ENCODE results near the gene LRRC42.
"Not testable (repeated sequence)": the region's sequence is repeated elsewhere in the genome, so short reads cannot be mapped to it uniquely, and the experiment has no call there.

The LRRC42 gene

DNA sequence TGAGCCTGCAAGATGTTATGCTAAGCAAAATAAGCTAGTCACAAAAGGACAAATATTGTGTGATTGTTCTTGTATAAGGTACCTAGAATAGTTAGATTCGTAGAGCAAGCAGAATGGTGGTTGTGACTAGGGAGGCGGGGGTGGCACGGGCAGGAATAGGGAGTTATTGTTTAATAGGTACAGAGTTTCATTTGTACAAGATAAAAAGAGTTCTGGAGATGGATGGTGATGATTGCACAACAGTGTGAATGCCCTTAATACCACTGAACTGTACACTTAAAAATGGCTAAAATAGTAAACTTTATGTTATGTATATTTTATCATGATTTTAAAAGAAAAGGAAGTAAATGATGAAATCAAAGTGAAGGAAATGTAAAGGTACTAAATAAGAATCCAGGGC is 20.6 kb downstream of the LRRC42 start:
- Histone ChIP-seq H3K9me3 (ENCODE audit: control insufficient read depth, low read length) (no peaks in the 10 kb centered on the region), H3K36me3 (ENCODE audit: control insufficient read depth, insufficient read depth, low read length) (peaks cover 22% of the 10 kb centered on the region)

DNA sequence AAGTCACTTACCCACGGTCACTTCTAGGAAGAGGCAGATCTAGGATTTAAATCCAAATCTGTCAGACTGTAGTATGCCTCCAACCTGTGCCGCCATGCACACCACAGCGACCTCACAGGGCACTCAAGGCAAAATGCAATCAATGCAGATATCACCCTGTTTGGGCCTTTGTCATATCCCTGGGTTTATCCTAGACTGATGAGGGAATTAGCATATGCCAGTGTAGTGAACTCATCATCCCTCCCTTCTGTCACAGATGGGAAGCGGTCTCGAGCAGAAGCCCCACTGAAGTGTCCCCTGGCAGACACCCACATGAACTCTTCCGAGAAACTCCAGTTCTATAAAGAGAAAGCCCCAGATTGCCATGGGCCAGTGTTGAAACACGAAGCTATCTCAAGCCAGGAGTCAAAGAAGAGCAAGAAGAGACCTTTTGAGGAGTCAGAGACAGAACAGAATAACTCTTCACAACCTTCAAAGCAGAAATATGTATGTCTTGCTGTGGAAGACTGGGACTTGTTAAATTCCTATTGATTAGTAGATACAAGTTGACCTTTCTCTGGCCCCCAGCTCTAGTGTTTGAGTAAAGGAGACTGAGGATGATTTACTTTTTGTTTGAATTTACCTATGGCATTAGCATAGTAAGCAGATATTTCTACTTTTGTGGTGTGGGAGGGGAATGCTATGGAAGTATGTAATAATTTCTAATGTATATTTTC is 21.4 kb downstream of the LRRC42 start:
- H3K27ac ChIP-seq (ENCODE audit: insufficient read depth, low read length, poor library complexity, severe bottlenecking) = no peak overlapping the region
- no peaks in the 10 kb centered on the region for H3K9me3 ChIP-seq (ENCODE audit: control insufficient read depth, low read length)
- no peak overlapping the region for H3K4me3 ChIP-seq (ENCODE audit: insufficient read depth, low read depth, low read length, poor library complexity, severe bottlenecking)
- no peak for DNase-seq
- no peaks in the 10 kb centered on the region for H3K4me1 ChIP-seq (ENCODE audit: control insufficient read depth, insufficient read depth, low read length, poor library complexity, severe bottlenecking)
- peaks cover 15% of the 10 kb centered on the region for H3K36me3 ChIP-seq (ENCODE audit: control insufficient read depth, insufficient read depth, low read length)
- H3K27me3 ChIP-seq (replicated peaks; ENCODE audit: control insufficient read depth, insufficient read depth, low read length, poor library complexity, severe bottlenecking) = no peaks in the 10 kb centered on the region

More for the DNA sequence above, 20.6 kb downstream of the LRRC42 start:
- no peak overlapping the region for H3K27ac ChIP-seq (ENCODE audit: insufficient read depth, low read length, poor library complexity, severe bottlenecking)
- no peak overlapping the region for H3K4me3 ChIP-seq (ENCODE audit: insufficient read depth, low read depth, low read length, poor library complexity, severe bottlenecking)
- no peak for DNase-seq
- no peaks in the 10 kb centered on the region for H3K27me3 ChIP-seq (replicated peaks; ENCODE audit: control insufficient read depth, insufficient read depth, low read length, poor library complexity, severe bottlenecking)
- H3K4me1 ChIP-seq (ENCODE audit: control insufficient read depth, insufficient read depth, low read length, poor library complexity, severe bottlenecking) = no peaks in the 10 kb centered on the region

DNA sequence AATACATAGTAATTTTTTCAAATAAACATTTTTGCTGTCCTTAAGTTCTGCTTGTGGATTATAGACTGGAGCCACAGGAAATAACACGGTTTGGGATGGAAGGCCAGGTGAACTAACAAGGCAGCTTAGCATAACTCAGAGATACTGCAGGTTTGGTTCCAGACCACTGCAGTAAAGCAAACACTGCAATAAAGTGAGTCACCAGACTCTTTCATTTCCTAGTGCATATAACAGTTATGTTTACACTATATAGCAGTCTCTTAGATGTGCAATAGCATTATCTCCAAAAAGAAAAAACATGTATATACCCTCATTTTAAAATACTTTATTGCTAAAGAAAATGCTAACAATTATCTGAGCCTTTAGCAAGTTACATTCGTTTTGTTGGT is 22.0 kb downstream of the LRRC42 start:
- H3K36me3 ChIP-seq (ENCODE audit: control insufficient read depth, insufficient read depth, low read length) = peaks cover 10% of the 10 kb centered on the region
- no peaks in the 10 kb centered on the region for H3K9me3 ChIP-seq (ENCODE audit: control insufficient read depth, low read length)
- no peak for DNase-seq
- no peak overlapping the region for H3K27ac ChIP-seq (ENCODE audit: insufficient read depth, low read length, poor library complexity, severe bottlenecking)
- H3K4me3 ChIP-seq (ENCODE audit: insufficient read depth, low read depth, low read length, poor library complexity, severe bottlenecking) = no peak overlapping the region
- no peaks in the 10 kb centered on the region for H3K27me3 ChIP-seq (replicated peaks; ENCODE audit: control insufficient read depth, insufficient read depth, low read length, poor library complexity, severe bottlenecking)
- no peaks in the 10 kb centered on the region for H3K4me1 ChIP-seq (ENCODE audit: control insufficient read depth, insufficient read depth, low read length, poor library complexity, severe bottlenecking)

DNA sequence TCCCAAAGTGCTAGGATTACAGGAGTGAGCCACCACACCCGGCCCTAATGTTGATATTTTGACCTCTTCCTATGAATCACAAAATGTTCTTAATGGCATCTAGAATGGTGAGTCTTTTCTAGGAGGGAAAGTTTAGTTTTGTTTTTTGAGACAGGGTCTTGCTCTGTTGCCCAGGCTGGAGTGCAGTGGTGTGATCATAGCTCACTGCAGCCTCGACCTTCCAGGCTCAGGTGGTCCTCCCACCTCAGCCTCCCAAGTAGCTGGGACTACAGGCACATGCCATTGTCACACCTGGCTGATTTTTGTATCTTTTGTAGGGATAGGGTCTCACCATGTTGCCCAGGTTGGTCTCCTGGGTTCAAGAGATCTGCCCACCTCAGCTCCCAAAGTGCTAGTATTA is 23.2 kb downstream of the LRRC42 start:
- not testable (repeated sequence) for H3K4me1 ChIP-seq (ENCODE audit: control insufficient read depth, insufficient read depth, low read length, poor library complexity, severe bottlenecking); H3K36me3 ChIP-seq (ENCODE audit: control insufficient read depth, insufficient read depth, low read length); H3K4me3 ChIP-seq (ENCODE audit: insufficient read depth, low read depth, low read length, poor library complexity, severe bottlenecking); H3K27ac ChIP-seq (ENCODE audit: insufficient read depth, low read length, poor library complexity, severe bottlenecking); DNase-seq; H3K9me3 ChIP-seq (ENCODE audit: control insufficient read depth, low read length); H3K27me3 ChIP-seq (replicated peaks; ENCODE audit: control insufficient read depth, insufficient read depth, low read length, poor library complexity, severe bottlenecking)

DNA sequence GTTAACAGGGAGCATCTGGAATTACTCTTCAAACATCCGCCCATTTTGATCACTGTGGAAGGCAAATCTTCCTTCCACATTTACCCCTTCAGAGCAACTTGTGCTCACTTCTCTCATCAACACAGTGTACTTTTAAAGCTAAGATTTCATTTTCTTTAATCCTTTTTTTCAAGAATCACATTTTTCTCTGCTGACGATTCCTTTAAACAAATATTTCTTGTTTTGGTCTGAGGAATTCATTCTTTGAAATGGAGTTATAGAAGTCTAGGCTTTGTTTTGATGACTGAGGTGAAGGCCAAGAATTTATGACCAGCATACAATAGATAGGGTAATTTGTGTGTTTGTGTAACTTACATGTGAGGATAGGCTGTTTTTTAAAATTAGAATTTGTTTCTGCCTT is 25.6 kb downstream of the LRRC42 start:
- no peak overlapping the region for H3K4me3 ChIP-seq (ENCODE audit: insufficient read depth, low read depth, low read length, poor library complexity, severe bottlenecking)
- no peak for DNase-seq
- no peaks in the 10 kb centered on the region for H3K9me3 ChIP-seq (ENCODE audit: control insufficient read depth, low read length)
- no peak overlapping the region for H3K27ac ChIP-seq (ENCODE audit: insufficient read depth, low read length, poor library complexity, severe bottlenecking)
- H3K36me3 ChIP-seq (ENCODE audit: control insufficient read depth, insufficient read depth, low read length) = peaks cover 10% of the 10 kb centered on the region
- no peaks in the 10 kb centered on the region for H3K27me3 ChIP-seq (replicated peaks; ENCODE audit: control insufficient read depth, insufficient read depth, low read length, poor library complexity, severe bottlenecking)
- no peaks in the 10 kb centered on the region for H3K4me1 ChIP-seq (ENCODE audit: control insufficient read depth, insufficient read depth, low read length, poor library complexity, severe bottlenecking)

DNA sequence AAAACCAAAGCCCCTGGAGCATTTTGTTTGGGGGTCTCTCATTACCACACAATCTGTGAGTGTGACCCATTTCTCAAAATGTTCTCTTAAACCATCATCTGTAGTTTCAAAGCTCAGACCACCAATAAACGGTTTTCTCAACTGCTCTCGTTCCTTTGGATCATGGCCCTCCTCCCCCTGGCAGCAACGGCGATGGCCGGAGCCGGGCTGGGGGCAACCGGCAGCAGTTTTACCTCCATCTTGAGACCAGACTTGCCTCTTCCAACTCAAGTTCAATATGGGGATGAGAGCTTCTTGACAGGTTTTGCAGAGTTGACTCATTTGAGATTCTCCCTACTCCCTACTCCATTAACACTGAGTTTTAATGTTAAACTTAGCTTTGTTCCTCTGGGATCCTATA is 29.7 kb downstream of the LRRC42 start:
- no peaks in the 10 kb centered on the region for H3K4me1 ChIP-seq (ENCODE audit: control insufficient read depth, insufficient read depth, low read length, poor library complexity, severe bottlenecking)
- no peak for DNase-seq
- H3K36me3 ChIP-seq (ENCODE audit: control insufficient read depth, insufficient read depth, low read length) = no peaks in the 10 kb centered on the region
- no peaks in the 10 kb centered on the region for H3K27me3 ChIP-seq (replicated peaks; ENCODE audit: control insufficient read depth, insufficient read depth, low read length, poor library complexity, severe bottlenecking)
- no peak overlapping the region for H3K27ac ChIP-seq (ENCODE audit: insufficient read depth, low read length, poor library complexity, severe bottlenecking)
- no peaks in the 10 kb centered on the region for H3K9me3 ChIP-seq (ENCODE audit: control insufficient read depth, low read length)
- no peak overlapping the region for H3K4me3 ChIP-seq (ENCODE audit: insufficient read depth, low read depth, low read length, poor library complexity, severe bottlenecking)

DNA sequence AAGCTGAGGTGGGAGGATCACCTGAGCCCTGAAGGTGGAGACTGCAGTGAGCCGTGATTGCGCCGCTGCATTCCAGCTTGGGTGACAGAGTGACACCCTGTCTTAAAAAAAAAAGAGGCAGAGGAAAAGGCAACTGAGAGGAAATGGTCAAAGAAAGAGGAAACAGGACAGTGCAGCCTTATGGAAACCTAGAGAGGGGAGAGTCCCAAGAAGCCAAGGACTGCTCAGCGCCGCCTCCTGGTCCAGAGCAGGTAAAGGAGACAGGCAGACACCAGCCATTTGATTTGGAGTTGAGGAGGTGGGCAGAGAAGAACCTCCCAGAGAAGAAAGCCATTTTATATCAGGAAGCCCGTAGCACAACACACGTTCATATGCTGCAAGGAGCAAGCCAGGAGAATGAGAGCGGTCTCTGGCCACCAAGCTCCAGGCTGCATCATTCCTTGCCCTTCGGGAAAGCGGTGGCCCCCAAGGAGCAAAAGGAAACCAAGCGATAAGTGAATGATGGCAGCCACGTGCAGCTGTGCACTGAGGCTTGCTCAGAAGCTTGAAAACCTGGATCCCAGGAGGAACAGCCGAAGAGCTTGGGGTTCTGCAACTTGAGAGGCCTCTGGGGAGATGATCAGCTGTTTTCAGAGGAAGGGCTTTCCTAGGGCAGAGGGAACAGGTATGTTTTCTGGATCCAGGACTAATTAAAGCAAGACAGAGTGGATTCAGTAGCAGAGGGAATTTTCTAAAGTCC is 33.7 kb downstream of the LRRC42 start:
- Histone ChIP-seq H3K4me1 (ENCODE audit: control insufficient read depth, insufficient read depth, low read length, poor library complexity, severe bottlenecking) (no peaks in the 10 kb centered on the region), H3K27ac (ENCODE audit: insufficient read depth, low read length, poor library complexity, severe bottlenecking) (no peak overlapping the region), H3K4me3 (ENCODE audit: insufficient read depth, low read depth, low read length, poor library complexity, severe bottlenecking) (no peak overlapping the region), H3K36me3 (ENCODE audit: control insufficient read depth, insufficient read depth, low read length) (no peaks in the 10 kb centered on the region), H3K9me3 (ENCODE audit: control insufficient read depth, low read length) (no peaks in the 10 kb centered on the region), H3K27me3 (replicated peaks; ENCODE audit: control insufficient read depth, insufficient read depth, low read length, poor library complexity, severe bottlenecking) (no peaks in the 10 kb centered on the region)
- no peak for DNase-seq

DNA sequence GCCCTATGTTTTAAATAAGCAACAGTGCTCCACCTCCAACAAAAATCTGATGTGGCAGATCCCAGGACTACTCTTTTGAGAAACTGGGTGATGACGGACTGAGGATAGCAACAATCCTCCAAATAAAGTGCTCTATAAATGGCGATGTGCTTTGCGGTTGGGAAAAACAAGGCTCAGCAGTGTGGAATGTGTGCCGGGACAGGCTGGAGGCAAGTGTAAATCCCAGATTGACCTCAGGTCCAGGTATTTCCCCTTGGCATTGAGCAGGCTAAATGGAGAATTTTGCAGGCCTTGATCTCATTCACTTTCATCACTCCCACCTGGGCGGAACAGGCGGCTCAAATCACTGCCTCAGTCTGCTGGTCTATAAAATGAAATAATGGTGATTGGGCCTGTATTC is 35.1 kb downstream of the LRRC42 start:
- Histone ChIP-seq H3K36me3 (ENCODE audit: control insufficient read depth, insufficient read depth, low read length) (no peaks in the 10 kb centered on the region), H3K27me3 (replicated peaks; ENCODE audit: control insufficient read depth, insufficient read depth, low read length, poor library complexity, severe bottlenecking) (no peaks in the 10 kb centered on the region), H3K4me1 (ENCODE audit: control insufficient read depth, insufficient read depth, low read length, poor library complexity, severe bottlenecking) (peaks cover 5% of the 10 kb centered on the region), H3K27ac (ENCODE audit: insufficient read depth, low read length, poor library complexity, severe bottlenecking) (no peak overlapping the region), H3K4me3 (ENCODE audit: insufficient read depth, low read depth, low read length, poor library complexity, severe bottlenecking) (no peak overlapping the region), H3K9me3 (ENCODE audit: control insufficient read depth, low read length) (no peaks in the 10 kb centered on the region)
- DNase-seq = no peak

DNA sequence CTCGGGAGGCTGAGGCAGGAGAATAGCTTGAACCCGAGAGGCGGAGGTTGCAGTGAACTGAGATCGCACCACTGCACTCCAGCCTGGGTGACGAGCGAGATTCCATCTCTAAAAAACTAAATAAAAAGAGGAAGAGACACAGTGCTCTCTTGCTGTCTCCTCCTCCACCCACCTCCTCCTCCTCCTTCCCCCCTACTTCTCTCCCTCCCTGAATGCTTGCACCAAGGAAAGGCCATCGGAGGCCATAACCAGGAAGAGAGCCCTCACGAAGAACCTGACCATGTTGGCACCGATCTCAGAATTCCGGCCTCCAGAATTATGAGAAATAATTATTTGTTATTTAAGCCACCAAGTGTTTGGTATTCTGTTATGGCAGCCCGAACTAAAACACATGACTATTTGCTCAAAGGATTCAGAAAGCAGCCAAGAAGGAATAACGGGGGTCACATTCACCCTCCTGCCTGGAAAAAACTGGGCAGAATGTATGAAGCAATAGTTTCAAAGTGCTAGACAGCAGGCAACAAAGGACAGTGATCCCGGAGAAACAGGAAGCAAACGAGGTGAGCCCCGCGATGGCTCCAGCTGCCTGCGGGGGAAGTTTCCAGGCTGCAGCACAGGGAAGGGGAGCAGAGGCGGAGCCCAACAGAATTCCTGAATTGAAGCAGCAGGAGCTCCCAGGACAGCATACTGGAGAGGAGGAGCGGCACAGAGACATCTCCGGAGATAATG is 36.0 kb downstream of the LRRC42 start:
- DNase-seq = no peak
- Histone ChIP-seq H3K36me3 (ENCODE audit: control insufficient read depth, insufficient read depth, low read length) (no peaks in the 10 kb centered on the region), H3K27ac (ENCODE audit: insufficient read depth, low read length, poor library complexity, severe bottlenecking) (no peak overlapping the region), H3K9me3 (ENCODE audit: control insufficient read depth, low read length) (no peaks in the 10 kb centered on the region), H3K4me1 (ENCODE audit: control insufficient read depth, insufficient read depth, low read length, poor library complexity, severe bottlenecking) (peaks cover 5% of the 10 kb centered on the region), H3K27me3 (replicated peaks; ENCODE audit: control insufficient read depth, insufficient read depth, low read length, poor library complexity, severe bottlenecking) (no peaks in the 10 kb centered on the region), H3K4me3 (ENCODE audit: insufficient read depth, low read depth, low read length, poor library complexity, severe bottlenecking) (no peak overlapping the region)

DNA sequence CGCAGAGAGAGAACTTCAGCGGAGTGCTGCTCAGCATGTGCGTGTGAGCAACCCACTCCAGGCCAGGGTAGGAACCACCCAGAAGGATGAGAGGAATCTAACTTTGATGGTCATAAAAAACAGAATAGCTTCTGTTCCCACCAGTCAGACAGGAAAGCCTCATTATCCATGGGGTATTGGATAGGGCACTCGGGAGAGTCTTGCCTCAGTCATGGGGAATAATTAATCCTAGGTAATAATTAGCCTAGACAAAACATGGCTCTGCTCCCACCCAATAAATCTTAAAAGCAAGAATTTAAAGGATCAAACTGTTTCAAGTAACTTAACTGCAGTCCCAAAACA is 36.6 kb downstream of the LRRC42 start:
- Histone ChIP-seq H3K4me3 (ENCODE audit: insufficient read depth, low read depth, low read length, poor library complexity, severe bottlenecking) (no peak overlapping the region), H3K27ac (ENCODE audit: insufficient read depth, low read length, poor library complexity, severe bottlenecking) (no peak overlapping the region), H3K9me3 (ENCODE audit: control insufficient read depth, low read length) (no peaks in the 10 kb centered on the region), H3K4me1 (ENCODE audit: control insufficient read depth, insufficient read depth, low read length, poor library complexity, severe bottlenecking) (peaks cover 5% of the 10 kb centered on the region), H3K27me3 (replicated peaks; ENCODE audit: control insufficient read depth, insufficient read depth, low read length, poor library complexity, severe bottlenecking) (no peaks in the 10 kb centered on the region), H3K36me3 (ENCODE audit: control insufficient read depth, insufficient read depth, low read length) (no peaks in the 10 kb centered on the region)
- no peak for DNase-seq

Data from effector memory CD4-positive, alpha-beta T cell (primary cell).